H9 (cell line): ENCODE data around the gene ALX3. TPM values are rescaled to one million over a fixed set of nuclear protein-coding genes. Genes with fewer than 3 reads are reported as not detected.

Experiments
- DNase-seq: peaks from one replicate; pipeline ENCODE4 v3.0.0-alpha.2; 2017
- H2AFZ ChIP-seq: one replicate; pipeline ENCODE4 v1.6.1; 2013; ENCODE audit warnings: mild to moderate bottlenecking, low read length, control low read depth, moderate library complexity
- H2AK5ac ChIP-seq: 2 replicates; pipeline ENCODE4 v1.6.1; 2013; ENCODE audit warnings: low read length, control low read depth, mixed read lengths; ENCODE audit not compliant: insufficient read length
- H2BK120ac ChIP-seq: one replicate; pipeline ENCODE4 v1.6.1; 2013; ENCODE audit warnings: low read depth, mild to moderate bottlenecking, low read length, control low read depth, inconsistent platforms; ENCODE audit not compliant: poor library complexity, severe bottlenecking
- H2BK12ac ChIP-seq: 2 replicates; pipeline ENCODE4 v1.6.1; 2013; ENCODE audit warnings: low read length, control low read depth, mixed read lengths, low read depth; ENCODE audit not compliant: insufficient read length
- H2BK15ac ChIP-seq: 2 replicates; pipeline ENCODE4 v1.6.1; 2013; ENCODE audit warnings: low read depth, low read length, control low read depth
- H2BK20ac ChIP-seq: one replicate; pipeline ENCODE4 v1.6.1; 2013; ENCODE audit warnings: low read depth, mild to moderate bottlenecking, low read length, control low read depth, inconsistent platforms; ENCODE audit not compliant: poor library complexity, severe bottlenecking
- H2BK5ac ChIP-seq: 2 replicates; pipeline ENCODE4 v1.6.1; 2013; ENCODE audit warnings: low read length, control low read depth, mixed read lengths; ENCODE audit not compliant: insufficient read length
- H3K14ac ChIP-seq: 2 replicates; pipeline ENCODE4 v1.6.1; 2013; ENCODE audit warnings: low read length, control low read depth; ENCODE audit not compliant: insufficient read depth
- H3K18ac ChIP-seq: 2 replicates; pipeline ENCODE4 v1.6.1; 2013; ENCODE audit warnings: low read depth, mild to moderate bottlenecking, mixed read lengths, low read length, control low read depth; ENCODE audit not compliant: insufficient read length
- H3K23ac ChIP-seq: 2 replicates; pipeline ENCODE4 v1.6.1; 2013; ENCODE audit warnings: low read length, control low read depth, mixed read lengths, low read depth; ENCODE audit not compliant: insufficient read length
- H3K23me2 ChIP-seq: 2 replicates; pipeline ENCODE4 v1.6.1; 2013; ENCODE audit warnings: low read depth, mild to moderate bottlenecking, mixed read lengths, low read length, control low read depth; ENCODE audit not compliant: insufficient read length, poor library complexity, severe bottlenecking
- H3K27ac ChIP-seq: 2 replicates; pipeline ENCODE4 v1.5.1; 2013; ENCODE audit warnings: low read length, control low read depth, mixed read lengths, low read depth; ENCODE audit not compliant: insufficient read length
- H3K27me3 ChIP-seq: 2 replicates; pipeline ENCODE4 v1.6.1; 2013; ENCODE audit warnings: low read length, control low read depth, inconsistent platforms; ENCODE audit not compliant: insufficient read depth
- H3K4ac ChIP-seq: 2 replicates; pipeline ENCODE4 v1.6.1; 2013; ENCODE audit warnings: low read depth, mild to moderate bottlenecking, control low read depth, inconsistent platforms, low read length, moderate library complexity
- H3K4me1 ChIP-seq: 2 replicates; pipeline ENCODE4 v1.6.1; 2013; ENCODE audit warnings: low read length, control low read depth, inconsistent platforms; ENCODE audit not compliant: insufficient read depth
- H3K4me2 ChIP-seq: 2 replicates; pipeline ENCODE4 v1.6.1; 2013; ENCODE audit warnings: low read length, control low read depth, mixed read lengths; ENCODE audit not compliant: insufficient read length, insufficient read depth
- H3K56ac ChIP-seq: 2 replicates; pipeline ENCODE4 v1.6.1; 2013; ENCODE audit warnings: low read depth, mild to moderate bottlenecking, mixed read lengths, low read length, control low read depth; ENCODE audit not compliant: insufficient read length
- H3K79me1 ChIP-seq: 2 replicates; pipeline ENCODE4 v1.6.1; 2013; ENCODE audit warnings: low read depth, mild to moderate bottlenecking, moderate library complexity, low read length, control low read depth, inconsistent platforms; ENCODE audit not compliant: insufficient read depth, poor library complexity, severe bottlenecking
- H3K79me2 ChIP-seq: 2 replicates; pipeline ENCODE4 v1.6.1; 2013; ENCODE audit warnings: low read length, control low read depth, inconsistent platforms; ENCODE audit not compliant: insufficient read depth
- H3K9ac ChIP-seq: 2 replicates; pipeline ENCODE4 v1.6.1; 2013; ENCODE audit warnings: low read length, control low read depth, mixed read lengths; ENCODE audit not compliant: insufficient read length; ENCODE audit errors: extremely low read depth
- H3K9me3 ChIP-seq: one replicate; pipeline ENCODE4 v1.6.1; 2013; ENCODE audit warnings: low read depth, low read length, inconsistent platforms; ENCODE audit not compliant: control insufficient read depth
- H3T11ph ChIP-seq: one replicate; pipeline ENCODE4 v1.6.1; 2013; ENCODE audit warnings: mild to moderate bottlenecking, low read length, control low read depth, inconsistent platforms
- H4K20me1 ChIP-seq: one replicate; pipeline ENCODE4 v1.6.1; 2013; ENCODE audit not compliant: control insufficient read depth, insufficient read length, insufficient read depth
- H4K5ac ChIP-seq: 2 replicates; pipeline ENCODE4 v1.6.1; 2013; ENCODE audit warnings: low read depth, mild to moderate bottlenecking, mixed read lengths, low read length, control low read depth; ENCODE audit not compliant: insufficient read length
- H4K8ac ChIP-seq: replicated peaks from 2 replicates; pipeline ENCODE4 v1.6.1; 2013; ENCODE audit warnings: low read length, control low read depth, mixed read lengths, low read depth; ENCODE audit not compliant: insufficient read length
- H4K91ac ChIP-seq: 2 replicates; pipeline ENCODE4 v1.6.1; 2013; ENCODE audit warnings: low read depth, mild to moderate bottlenecking, moderate library complexity, mixed read lengths, low read length, control low read depth; ENCODE audit not compliant: insufficient read length
- H3K27ac Mint-ChIP-seq, 3 experiments: 2 replicates in 2 of 3; 3 replicates in 1 of 3; pipeline ENCODE4 v1.8.0; 2020 to 2021; ENCODE audit warnings: mixed read lengths in 3 of 3, mild to moderate bottlenecking in 1 of 3, moderate library complexity in 1 of 3
- H3K27me3 Mint-ChIP-seq: 2 replicates; pipeline ENCODE4 v1.8.0; 2021; ENCODE audit warnings: low read depth, mild to moderate bottlenecking, moderate library complexity, mixed read lengths
- H3K36me3 Mint-ChIP-seq, 3 experiments: 2 replicates in 2 of 3; 3 replicates in 1 of 3; pipeline ENCODE4 v1.8.0; 2020 to 2021; ENCODE audit warnings: low read depth in 3 of 3, mixed read lengths in 3 of 3; ENCODE audit not compliant: insufficient read depth in 1 of 3
- H3K4me1 Mint-ChIP-seq, 2 experiments: 2 replicates each; pipeline ENCODE4 v1.8.0; 2020; ENCODE audit warnings: mixed read lengths in 2 of 2
- H3K4me3 Mint-ChIP-seq, 2 experiments: 2 replicates in 1 of 2; 3 replicates in 1 of 2; pipeline ENCODE4 v1.8.0; 2020 to 2021; ENCODE audit warnings: mild to moderate bottlenecking in 2 of 2, mixed read lengths in 2 of 2, moderate library complexity in 1 of 2
- H3K9me3 Mint-ChIP-seq, 2 experiments: 2 replicates in 1 of 2; 3 replicates in 1 of 2; pipeline ENCODE4 v1.8.0; 2020; ENCODE audit warnings: mild to moderate bottlenecking in 2 of 2, mixed read lengths in 2 of 2, moderate library complexity in 1 of 2
- WGBS: extraction: QIAGEN DNeasy Blood & Tissue Kit; methylation state at CpG from one replicate; pipeline ENCODE4 v1.1.7; 2013; ENCODE audit warnings: missing lambda C conversion rate, low lambda C conversion rate, mixed read lengths; ENCODE audit not compliant: insufficient read length; ENCODE audit errors: extremely low coverage; 5-methylcytosine and 5-hydroxymethylcytosine counted together
- total RNA-seq: library from RNA; stranded (reverse); gene quantifications from 2 replicates; pipeline ENCODE4 v1.2.1, GENCODE V29; 2021
- TF ChIP-seq, protein P1 (sequence below): fragments of 200-600 bp; sonication (generic); conservative IDR thresholded peaks from 3 replicates; pipeline ENCODE4 v1.8.0; 2021; ENCODE audit warnings: antibody characterized with exemption, mild to moderate bottlenecking

The ALX3 gene
- total RNA-seq, 1 experiment from 2014 or later, result not detected

DNA sequence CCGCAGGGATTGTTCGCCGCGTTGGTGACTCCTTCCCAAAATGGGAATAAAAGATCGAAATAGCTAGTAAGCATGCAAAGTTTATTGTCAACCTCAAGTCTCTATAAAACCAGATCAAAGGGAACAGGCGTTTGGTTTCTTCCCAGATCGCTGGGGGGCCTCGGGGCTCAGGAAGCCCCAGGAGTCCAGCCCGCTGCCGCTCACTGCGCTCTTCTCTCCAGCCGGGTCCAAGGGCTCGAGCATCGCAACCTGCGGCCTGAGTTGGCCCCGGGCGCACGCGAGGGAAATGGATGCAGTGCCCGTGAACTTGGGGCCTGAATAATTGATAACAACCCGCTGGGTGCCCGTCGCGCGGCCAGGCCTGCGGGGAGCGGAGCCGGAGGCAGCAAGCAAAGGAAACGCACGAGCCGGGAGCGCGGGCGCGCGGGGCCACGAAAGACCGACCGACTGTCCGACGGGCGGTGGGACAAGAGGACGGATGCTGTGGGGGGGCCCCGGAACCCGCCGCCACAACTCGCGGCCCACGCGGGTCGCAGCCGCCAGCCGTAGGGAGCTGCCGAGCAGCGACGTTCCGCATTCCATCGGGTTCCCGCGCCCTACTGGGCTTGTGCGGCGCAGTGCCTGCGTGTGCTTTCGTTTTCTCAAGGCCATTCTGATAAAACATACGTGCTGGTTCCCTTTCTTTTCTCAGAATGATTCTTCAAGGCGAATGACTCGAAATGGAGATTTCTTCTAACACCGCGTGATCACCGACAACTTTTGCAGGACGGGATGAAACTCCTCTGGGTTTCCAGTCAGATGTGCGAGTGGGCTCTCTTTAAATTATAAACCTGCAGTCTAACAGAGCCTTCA is 14.0 kb upstream of the ALX3 start:
- Histone ChIP-seq H4K20me1 (no peaks in the 10 kb centered on the region), H4K8ac (no peak overlapping the region), H3K23ac (no peak overlapping the region), H3K4me1 (0 out of 2 replicates have a peak, but pooled peaks cover 3% of the 10 kb centered on the region), H3K4me2 (peak overlapping the region; percentile 58), H3K9me3 (no peaks in the 10 kb centered on the region), H3K56ac (no peak overlapping the region), H3K9ac (no peak overlapping the region), H3K79me1 (no peaks in the 10 kb centered on the region), H4K5ac (no peak overlapping the region), H2BK20ac (no peak overlapping the region), H2BK120ac (no peak overlapping the region), H2AK5ac (no peak overlapping the region), H3K79me2 (no peaks in the 10 kb centered on the region), H3T11ph (no peak overlapping the region), H3K23me2 (peaks cover 10% of the 10 kb centered on the region), H2BK15ac (no peak overlapping the region), H3K27ac (no peak overlapping the region), H3K4ac (no peak overlapping the region), H3K18ac (no peak overlapping the region), H3K27me3 (peaks cover 51% of the 10 kb centered on the region), H2BK12ac (no peak overlapping the region), H2AFZ (no peak overlapping the region), H4K91ac (no peak overlapping the region), H2BK5ac (no peak overlapping the region), H3K14ac (no peak overlapping the region)
- peaks cover 89% of the 10 kb centered on the region for H3K27me3 Mint-ChIP-seq
- no peak for DNase-seq
- H3K4me1 Mint-ChIP-seq, result peaks cover 19 to 39% of the 10 kb centered on the region in 2 experiments
- TF ChIP-seq, protein P1, sequence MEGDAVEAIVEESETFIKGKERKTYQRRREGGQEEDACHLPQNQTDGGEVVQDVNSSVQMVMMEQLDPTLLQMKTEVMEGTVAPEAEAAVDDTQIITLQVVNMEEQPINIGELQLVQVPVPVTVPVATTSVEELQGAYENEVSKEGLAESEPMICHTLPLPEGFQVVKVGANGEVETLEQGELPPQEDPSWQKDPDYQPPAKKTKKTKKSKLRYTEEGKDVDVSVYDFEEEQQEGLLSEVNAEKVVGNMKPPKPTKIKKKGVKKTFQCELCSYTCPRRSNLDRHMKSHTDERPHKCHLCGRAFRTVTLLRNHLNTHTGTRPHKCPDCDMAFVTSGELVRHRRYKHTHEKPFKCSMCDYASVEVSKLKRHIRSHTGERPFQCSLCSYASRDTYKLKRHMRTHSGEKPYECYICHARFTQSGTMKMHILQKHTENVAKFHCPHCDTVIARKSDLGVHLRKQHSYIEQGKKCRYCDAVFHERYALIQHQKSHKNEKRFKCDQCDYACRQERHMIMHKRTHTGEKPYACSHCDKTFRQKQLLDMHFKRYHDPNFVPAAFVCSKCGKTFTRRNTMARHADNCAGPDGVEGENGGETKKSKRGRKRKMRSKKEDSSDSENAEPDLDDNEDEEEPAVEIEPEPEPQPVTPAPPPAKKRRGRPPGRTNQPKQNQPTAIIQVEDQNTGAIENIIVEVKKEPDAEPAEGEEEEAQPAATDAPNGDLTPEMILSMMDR, result no peak
- no peak overlapping the region for H3K27ac Mint-ChIP-seq
- H3K36me3 Mint-ChIP-seq, result no peaks in the 10 kb centered on the region
- WGBS, result no CpG with 5 or more reads among the region's 72 CpGs
- H3K4me3 Mint-ChIP-seq, result peak overlapping the region; percentile 53 to 79
- H3K9me3 Mint-ChIP-seq, result no peaks in the 10 kb centered on the region; a peak in 1 of 5 replicates
